Activated CD8-positive, alpha-beta memory T cell treated with anti-CD3 and anti-CD28 coated beads, Interleukin-2, amount 50 U/mL, for 1 hour (primary cell): ENCODE data around the gene UBE2K.
A peak's percentile ranks its signal among the peaks of the same experiment; 100 is the strongest.
"Not testable (repeated sequence)": the region's sequence is repeated elsewhere in the genome, so short reads cannot be mapped to it uniquely, and the experiment has no call there.

Experiments used
- DNase-seq: peaks from one replicate; pipeline ENCODE4 v3.0.0-alpha.2; 2020; ENCODE audit errors: extremely low read depth

Gene UBE2K, protein sequence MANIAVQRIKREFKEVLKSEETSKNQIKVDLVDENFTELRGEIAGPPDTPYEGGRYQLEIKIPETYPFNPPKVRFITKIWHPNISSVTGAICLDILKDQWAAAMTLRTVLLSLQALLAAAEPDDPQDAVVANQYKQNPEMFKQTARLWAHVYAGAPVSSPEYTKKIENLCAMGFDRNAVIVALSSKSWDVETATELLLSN

DNA sequence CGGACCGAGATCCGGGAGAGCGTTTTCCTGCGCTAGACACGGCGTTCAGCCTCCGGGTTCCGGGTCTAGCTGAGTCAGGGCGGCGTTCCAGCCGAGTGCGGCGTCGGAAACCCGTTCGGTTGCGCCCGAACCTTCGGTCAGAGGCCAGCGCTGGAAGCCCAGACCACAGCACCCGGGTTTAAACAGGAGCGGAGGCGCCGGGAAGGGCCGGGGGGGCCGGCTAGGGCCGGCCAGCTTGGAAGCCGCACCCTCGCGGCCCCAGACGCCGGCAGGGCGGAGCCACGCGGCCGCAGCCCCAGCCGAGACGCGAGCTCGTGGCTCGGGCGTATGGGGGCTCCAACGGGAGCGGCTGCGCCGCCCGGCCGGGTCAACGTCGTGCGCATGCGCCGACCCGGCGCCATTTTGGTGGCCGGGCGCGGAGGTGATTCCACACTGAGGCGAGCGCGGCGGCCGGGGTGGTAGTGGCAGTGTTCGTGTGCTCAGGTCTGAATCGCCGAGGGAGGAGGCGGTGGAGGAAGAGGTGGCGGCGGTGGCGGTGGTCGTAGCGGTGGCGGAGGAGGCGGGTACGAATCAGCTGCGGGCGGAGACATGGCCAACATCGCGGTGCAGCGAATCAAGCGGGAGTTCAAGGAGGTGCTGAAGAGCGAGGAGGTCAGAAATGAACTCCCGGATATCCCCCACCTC, at the start of gene UBE2K:
UBE2K (plus strand) TSS at position 397 of the 684 bp plus-strand sequence; CDS start at position 589, 192 bp downstream.
- DNase-seq: peak; percentile 63

DNA sequence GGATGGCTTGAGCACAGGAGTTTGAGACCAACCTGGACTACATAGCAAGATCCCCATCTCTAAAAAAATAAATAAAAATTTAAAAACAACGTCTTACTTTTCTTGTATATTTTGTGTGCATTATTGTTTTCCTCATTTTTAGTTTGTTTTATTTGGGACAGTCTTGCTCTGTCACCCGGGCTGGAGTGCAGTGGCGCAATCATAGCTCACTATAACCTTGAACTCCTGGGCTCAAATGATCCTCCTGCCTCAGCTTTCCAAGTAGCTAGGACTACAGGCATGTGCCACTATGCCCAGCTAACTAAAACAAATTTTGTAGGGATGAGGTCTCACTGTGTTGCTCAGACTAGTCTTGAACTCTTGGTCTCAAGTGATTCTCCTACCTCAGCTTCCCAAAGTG, 49.7 kb upstream of the UBE2K start:
- no peak for DNase-seq

DNA sequence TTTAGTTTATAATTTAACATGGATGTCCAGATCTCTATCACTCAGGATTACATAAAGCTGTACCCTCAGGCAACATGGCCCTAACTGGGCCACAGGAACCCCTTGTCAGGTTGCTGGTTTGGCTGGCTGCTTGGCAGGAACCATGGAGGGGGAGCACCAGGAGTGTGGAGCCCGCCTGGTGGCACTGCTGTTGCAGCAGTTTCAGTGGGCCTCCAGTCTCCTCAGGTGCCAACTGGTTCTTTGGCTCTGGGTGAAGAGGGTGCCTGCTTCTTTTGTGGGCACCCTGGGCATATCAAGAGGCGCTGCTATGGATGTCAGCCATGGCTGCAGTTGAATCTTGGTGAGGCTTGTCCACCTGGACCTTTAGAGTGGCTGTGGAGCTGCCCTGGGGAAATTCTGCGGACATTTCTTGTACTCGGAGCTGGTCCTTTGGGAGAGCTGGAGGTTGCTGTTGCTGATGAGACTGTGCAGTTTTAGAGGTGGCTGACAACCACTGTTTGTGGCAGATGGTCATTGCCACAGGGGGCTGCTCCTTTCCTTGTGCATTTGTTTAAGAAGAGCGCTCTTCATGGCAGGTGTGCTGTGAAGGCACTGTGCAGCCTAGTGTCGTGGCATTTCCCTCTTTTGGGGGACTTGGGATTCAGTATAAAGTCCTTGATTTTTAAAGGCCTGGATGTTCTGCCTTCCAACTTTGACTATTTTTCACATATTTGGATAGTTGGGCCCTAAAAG, 48.9 kb upstream of the UBE2K start:
- DNase-seq: no peak

DNA sequence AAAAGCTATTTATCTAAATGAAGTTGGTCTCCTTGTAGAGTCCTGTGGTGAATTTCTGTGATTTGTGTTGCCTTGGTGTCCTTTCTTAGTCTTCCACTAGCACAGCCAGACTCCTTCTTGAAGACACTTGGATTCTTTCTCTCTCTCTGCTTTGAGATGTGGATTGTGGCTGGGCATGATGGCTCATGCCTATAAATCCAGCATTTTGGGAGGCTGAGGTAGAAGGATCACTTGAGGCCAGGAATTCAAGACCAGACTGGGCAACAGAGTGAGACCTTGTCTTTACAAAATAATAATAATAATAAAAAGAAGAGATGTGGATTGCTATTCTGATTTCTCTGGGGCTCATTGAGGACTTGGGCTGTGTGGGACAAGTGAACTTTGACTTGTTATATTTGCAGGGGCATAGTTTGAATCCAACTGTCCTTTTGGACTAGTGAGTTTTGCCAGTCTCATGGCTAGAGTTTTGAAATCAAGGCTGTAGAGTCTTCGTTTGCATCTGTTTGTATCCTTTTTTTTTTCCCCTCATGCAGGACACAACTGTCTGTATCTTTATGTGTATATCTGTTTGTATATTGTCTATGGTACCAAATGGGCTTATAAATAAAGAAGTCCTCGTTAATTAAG, 48.2 kb upstream of the UBE2K start:
- no peak for DNase-seq

DNA sequence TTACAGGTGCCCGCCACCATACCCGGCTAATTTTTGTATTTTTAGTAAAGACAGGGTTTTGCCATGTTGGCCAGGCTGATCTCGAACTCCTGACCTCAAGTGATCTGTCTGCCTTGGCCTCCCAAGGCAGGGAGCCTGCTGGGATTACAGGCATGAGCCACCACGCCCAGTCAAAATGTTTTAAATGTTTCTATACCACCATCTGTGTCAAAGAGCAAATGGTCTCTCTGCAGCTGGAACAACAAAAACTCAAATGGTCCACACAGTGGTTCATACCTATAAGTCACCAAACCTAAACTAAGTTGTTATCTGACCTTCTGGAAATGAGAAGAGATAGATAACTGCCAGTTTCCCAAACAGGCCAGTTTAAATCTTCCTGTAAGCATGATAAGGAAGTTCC, 46.4 kb upstream of the UBE2K start:
- DNase-seq: not testable (repeated sequence)

DNA sequence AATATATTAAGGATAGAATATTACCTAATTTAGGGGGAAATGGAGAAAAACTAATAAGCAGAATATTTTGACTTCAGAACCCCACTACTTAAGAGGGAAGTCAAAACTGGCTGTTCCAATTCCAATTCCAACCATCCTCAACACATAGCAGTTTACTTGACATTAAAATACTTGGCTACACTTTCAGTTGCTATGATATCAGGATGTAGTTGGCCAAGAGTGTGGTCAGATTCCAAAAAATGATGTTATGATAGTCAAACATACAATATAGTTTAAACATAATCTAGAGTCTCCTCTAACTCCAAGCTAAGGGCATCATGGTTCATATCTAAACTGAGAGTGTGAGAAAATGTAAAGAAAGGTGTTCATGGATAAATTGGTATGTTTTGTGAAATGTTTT, 42.7 kb upstream of the UBE2K start:
- DNase-seq: no peak

DNA sequence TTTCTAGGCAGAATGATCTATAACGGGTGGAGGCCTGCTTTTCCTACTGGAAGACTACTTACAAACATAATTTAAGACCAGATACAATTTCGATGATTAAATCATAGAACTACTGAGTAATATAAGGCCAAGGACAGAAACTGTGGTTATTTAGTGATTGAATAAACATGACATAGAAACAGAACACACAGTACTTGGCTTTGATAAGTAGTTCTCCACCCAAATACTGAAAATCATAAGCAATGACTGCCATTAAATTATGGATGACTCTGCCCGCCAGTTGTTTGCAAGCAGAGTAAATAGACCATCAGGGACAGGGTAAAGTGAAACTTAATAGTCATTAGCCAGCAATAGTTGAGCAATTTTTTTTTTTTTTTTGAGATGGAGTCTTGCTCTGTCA, 42.1 kb upstream of the UBE2K start:
- DNase-seq: no peak

DNA sequence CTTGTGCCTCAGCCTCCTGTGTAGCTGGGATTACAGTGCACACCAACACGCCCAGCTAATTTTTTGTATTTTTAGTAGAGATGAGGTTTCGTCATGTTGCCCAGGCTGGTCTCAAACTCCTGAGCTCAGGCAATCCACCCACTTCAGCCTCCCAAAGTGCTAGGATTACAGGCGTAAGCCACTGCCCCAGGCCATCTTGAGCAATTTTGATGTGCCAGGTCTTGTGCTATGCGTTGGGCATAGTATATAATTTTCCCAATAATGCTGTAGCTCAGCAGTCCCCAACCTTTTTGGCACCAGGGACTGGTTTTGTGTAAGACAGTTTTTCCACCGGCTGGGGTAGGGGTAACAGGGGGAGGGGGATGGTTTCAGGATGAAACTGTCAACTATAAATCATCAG, 41.3 kb upstream of the UBE2K start:
- not testable (repeated sequence) for DNase-seq

DNA sequence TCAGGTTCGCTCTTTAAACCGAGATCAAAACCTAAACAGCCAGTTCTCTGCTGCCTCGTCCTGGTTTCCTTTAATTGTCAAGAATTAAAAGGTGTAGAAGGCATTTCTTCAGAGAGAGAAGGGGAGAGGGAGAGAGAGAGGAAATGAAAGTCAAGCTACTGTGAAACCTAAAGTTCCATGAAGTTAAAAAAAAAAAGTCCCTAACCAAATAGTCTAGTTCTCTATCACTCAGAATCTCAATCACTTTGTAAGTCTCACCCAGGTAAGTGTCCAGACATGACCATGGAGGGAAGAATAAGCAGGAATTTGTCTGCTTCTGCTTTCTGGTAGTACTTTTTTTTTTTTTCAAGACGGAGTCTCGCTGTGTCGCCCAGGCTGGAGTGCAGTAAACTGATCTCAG, 40.5 kb upstream of the UBE2K start:
- no peak for DNase-seq

DNA sequence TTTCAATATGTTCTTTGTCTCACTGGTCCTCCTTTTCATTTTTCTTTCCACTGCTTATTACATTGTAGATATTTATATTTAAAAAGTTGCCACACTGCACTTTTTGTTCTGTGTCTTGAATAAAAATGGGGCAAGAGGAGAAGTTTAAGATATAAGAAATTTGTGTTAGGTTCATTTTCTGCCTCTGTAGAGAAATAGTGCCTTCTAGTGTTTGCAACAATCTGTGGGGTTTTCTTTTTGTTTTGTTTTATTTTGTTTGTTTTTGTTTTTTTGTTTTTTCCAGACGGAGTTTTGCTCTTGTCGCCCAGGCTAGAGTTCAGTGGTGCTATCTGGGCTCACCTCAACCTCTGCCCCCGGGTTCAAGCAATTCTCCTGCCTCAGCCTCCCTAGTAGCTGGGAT, 39.2 kb upstream of the UBE2K start:
- no peak for DNase-seq

DNA sequence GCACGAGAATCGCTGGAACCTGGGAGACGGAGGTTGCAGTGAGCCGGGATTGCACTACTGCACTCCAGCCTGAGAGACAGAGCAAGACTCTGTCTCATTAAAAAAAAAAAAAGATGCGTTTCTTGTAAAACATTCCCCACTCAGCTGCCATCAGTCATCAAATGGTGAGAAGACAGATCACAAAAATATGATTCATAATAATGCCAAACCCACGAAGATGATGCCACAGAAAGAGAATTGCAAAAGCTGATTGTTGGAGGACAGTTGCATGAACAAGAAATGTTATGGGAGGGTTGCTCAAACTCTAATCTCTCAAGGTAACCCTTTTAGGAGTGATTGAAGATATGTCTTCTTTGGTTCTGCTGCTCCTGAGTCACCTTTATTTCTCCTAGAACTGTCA, 37.9 kb upstream of the UBE2K start:
- DNase-seq: no peak

DNA sequence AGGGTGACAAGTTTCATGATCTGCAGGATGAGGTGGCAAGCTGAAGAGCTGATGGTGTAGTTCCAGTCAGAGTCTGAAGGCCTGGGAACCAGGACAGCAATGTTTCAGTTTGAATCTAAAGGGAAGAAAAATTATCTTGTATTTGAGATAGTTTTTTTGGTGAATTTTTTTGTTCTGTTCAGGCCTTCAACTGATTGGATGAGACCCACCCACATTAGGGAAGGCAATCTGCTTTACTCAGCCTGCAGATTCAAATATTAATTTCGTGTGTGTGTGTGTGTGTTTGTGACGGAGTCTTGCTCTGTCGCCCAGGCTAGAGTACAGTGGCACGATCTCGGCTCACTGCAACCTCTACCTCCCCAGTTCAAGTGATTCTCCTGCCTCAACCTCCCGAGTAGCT, 37.2 kb upstream of the UBE2K start:
- DNase-seq: no peak

DNA sequence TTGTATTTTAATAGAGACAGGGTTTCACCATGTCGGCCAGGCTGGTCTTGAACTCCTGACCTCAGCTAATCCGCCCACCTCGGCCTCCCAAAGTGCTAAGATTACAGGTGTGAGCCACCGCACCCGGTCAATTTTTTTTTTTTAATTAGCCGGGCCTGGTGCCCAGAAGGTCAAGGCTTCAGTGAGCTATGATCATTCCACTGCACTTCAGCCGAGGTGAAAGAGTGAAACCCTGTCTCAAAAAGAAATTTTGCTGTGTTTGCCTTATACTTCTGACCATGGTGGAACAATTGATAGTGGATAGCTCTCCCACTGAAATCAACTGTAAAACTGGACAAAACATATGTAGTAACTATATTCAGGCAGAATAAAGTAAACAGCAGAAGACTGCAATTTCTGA, 35.3 kb upstream of the UBE2K start:
- no peak for DNase-seq

DNA sequence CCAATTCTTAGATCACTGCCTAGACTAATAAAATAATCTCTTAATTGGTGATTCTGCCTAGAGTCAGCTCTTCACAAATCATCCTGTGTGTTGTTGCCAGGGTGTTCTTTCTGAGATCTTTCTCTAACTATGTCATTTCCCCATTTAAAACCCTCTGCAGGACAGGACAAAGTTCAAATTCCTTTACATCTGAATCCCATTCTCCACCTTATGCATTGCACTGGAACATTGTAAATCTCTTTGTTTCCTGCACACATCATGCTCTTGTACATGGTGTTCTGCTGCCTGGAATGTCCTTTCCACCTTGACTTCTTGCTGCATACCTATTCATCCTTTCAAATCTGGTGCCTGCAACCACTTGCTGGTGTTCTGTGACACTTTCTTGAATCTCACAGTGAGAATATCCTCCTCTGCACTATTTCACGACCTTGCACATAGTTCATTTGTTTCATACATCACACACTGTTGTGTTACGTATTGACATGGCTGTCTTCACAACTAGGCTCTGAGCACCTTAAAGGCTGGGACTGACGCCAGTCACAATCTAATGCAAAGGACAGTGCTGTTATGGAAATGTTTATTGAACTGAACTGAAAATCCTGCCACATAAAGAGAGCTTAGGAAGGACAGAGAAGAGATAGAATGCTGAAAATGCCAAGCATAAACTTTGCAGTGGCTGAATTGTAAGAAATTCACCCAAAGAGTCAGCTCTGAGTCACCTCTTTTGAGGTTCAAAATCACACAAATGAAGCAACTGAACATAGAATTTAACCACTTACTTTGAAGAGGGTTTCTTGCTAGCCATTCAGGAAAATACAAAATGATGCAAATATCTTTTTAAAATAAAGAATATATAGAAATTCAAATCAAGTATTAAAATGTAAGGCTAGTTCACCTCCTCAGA, 32.9 kb upstream of the UBE2K start:
- DNase-seq: no peak

DNA sequence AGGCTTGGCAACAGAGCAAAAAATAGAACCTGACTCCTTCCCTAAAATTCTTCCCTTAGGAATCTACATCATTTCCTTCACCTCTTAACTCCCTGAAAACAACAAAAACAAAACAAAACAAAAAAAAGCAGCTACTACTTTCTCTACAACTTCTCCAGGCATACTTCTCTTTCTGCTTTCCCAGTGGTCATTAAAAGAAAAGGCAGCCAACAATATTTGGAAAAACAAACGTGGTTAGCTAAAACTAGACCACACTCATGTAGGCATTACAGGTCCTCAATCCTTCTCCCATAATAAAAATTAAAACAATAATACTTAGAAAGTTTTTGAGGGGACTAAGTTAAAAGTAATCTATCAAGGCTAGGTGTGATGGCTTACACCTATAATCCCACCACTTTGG, 30.2 kb upstream of the UBE2K start:
- DNase-seq: no peak

DNA sequence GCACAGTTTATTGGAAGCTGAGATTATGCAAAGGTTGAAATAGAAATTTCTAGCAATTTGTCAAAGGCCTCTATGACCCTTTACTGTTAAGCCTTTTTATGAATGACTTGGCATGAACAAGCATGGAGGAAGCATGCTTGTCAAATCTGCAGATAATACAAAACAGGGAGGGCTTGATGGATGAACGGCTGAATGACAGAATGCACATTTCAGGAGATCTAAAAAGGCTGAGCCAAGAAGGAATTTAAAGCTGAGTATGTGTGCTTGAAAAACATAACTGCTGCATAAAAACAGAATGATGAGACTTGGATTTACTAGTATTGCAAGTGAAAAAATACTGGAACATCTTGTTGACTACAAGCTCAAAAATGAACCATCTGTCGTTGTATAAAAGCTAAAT, 29.0 kb upstream of the UBE2K start:
- no peak for DNase-seq

DNA sequence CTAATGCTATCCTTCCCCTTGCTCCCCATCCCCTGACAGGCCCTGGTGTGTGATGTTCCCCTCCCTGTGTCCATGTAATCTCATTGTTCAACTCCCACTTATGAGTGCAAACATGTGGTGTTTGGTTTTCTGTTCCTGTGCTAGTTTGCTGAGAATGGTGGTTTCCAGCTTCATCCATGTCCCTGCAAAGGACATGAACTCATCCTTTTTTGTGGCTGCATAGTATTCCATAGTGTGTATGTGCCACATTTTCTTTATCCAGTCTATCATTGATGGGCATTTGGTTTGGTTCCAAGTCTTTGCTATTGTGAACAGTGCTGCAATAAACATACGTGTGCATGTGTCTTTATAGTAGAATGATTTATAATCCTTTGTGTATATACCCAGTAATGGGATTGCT, 27.6 kb upstream of the UBE2K start:
- not testable (repeated sequence) for DNase-seq

DNA sequence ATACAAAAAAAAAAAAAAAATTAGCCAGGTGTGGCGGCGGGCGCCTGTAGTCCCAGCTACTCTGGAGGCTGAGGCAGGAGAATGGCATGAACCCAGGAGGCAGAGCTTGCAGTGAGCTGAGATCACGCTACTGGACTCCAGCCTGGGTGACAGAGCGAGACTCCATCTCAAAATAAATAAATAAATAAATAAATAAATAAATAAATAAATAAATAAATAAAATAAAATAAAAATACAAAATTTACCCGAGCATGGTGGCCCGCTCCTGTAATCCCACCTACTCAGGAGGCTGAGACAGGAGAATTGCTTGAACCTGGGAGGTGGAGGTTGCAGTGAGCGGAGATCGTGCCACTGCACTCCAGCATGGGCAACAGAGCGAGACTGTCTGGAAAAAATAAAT, 22.3 kb upstream of the UBE2K start:
- DNase-seq: not testable (repeated sequence)

DNA sequence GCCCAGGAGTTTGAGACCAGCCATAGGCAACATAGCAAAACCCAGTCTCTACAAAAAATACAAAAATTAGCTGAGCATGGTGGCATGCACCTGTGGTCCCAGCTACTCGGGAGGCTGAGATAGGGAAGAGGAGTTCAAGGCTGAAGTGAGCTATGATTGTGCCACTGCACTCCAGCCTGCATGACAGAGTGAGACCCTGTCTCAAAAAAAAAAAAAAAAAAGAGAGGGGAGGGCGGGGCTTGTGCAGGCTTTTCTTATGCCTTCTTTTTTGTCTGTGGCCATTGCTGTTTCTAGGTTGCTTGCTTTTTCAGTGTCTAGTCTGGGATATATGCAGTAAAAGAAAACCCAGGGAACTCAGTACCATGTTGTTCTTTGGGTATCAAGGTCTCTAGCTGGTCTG, 16.9 kb upstream of the UBE2K start:
- DNase-seq: not testable (repeated sequence)

DNA sequence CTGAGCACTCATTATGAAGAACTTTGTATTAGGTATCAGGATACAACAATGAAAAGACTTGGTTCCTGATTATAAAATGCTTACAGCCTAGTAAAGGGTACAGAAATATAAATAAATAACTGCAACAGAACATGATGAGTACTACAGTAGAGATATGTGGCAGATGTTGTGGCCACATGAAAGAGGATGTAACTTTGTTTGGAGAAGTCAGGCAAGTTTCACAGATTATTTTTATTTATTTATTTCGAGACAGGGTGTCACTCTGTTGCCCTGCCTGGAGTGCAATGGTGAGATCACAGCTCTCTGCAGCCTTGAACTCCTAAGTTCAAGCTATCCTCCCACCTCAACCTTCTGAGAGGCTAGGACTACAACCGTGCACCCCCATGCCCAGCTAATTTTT, 15.8 kb upstream of the UBE2K start:
- DNase-seq: no peak

DNA sequence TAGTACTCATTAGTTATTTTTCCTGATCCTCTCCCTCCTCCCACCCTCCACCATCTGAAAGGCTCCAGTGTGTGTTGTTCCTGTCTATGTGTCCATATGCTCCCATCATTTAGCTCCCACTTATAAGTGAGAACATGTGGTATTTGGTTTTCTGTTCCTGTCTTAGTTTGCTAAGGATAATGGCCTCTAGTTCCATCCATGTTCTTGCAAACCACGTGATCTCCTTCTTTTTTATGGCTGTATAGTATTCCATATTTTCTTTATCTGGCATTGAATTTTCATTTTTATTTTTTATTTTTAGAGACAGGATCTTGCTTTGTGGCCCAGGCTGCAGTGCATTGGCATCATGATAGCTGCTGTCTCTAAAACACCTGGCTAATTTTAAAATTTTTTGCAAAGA, 11.9 kb upstream of the UBE2K start:
- no peak for DNase-seq

DNA sequence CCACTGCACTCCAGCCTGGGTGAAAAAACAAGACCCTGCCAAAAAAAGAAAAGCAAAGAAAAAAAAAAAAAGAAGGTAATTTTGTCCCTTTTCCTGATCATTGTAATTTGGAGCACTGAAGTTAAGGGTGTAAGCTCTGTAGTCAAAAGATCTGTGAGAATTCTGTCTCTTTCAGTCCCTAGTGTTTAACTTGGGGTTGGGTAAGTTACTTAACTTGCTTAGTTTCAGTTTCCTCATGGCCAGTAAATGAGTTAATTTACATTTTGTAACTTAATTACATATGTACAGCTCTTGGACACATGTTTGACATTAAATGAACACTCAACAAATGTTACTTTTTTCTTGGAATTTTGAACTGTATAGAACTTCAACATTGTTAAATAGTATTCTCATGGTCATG, 10.9 kb upstream of the UBE2K start:
- no peak for DNase-seq
